ENCODE results near the gene CLEC4C. TPM values are rescaled to one million over a fixed set of nuclear protein-coding genes. Genes with fewer than 3 reads are reported as not detected.

The CLEC4C gene
- total RNA-seq, 1 donor from 2014 or later: not detected

DNA sequence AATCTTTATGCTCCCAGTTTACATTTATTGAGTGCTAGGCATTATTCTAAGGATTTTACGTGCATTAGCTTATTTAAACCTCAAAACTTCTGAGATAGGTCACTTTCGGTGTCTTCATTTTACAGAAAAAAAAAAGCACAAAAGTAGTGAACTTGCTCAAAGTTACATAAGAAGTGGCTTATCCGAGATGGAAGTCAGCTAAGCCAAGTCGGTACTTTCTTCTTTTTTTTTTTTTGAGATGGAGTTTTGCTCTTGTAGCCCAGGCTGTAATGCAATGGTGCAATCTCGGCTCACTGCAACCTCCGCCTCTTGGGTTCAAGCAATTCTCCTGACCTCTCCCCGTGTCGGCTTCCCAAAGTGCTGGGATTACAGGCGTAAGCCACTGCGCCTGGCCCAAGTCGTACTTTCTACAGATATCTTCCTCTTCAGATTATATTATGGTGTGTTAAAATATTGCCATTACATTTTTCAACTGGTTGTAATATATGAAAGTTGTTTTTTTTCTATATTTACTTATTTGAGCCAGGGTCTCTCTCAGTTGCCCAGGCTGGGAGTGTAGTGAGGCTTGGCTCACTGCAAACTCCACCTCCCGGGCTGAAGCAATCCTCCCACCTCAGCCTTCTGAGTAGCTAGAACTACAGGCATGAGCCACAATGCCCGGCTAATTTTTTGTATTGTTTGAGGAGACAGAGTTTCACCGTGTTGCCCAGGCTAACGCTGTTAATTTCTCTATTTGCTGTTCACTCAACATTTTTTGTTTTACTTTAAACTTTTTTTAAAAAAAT is 27.0 kb downstream of the CLEC4C start:
- Mint-ChIP-seq H3K36me3 (no peaks in the 10 kb centered on the region), H3K27ac (no peak overlapping the region), H3K4me1 (ENCODE audit: unreplicated experiment) (no peaks in the 10 kb centered on the region), H3K4me3 (no peak overlapping the region), H3K9me3 (no peaks in the 10 kb centered on the region), H3K27me3 (no peaks in the 10 kb centered on the region)
- TF ChIP-seq, protein P1, sequence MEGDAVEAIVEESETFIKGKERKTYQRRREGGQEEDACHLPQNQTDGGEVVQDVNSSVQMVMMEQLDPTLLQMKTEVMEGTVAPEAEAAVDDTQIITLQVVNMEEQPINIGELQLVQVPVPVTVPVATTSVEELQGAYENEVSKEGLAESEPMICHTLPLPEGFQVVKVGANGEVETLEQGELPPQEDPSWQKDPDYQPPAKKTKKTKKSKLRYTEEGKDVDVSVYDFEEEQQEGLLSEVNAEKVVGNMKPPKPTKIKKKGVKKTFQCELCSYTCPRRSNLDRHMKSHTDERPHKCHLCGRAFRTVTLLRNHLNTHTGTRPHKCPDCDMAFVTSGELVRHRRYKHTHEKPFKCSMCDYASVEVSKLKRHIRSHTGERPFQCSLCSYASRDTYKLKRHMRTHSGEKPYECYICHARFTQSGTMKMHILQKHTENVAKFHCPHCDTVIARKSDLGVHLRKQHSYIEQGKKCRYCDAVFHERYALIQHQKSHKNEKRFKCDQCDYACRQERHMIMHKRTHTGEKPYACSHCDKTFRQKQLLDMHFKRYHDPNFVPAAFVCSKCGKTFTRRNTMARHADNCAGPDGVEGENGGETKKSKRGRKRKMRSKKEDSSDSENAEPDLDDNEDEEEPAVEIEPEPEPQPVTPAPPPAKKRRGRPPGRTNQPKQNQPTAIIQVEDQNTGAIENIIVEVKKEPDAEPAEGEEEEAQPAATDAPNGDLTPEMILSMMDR (conservative IDR thresholded peaks at IDR 0.05): no peak
- DNase-seq (ENCODE audit: extremely low spot score, unreplicated experiment): no peak

GRCh38 chr12:7716381-7716780 is 30.8 kb downstream of the CLEC4C start:
- H3K27ac Mint-ChIP-seq: no peak overlapping the region
- H3K4me3 Mint-ChIP-seq: no peak overlapping the region
- peaks cover 1% of the 10 kb centered on the region for H3K27me3 Mint-ChIP-seq
- no peaks in the 10 kb centered on the region for H3K4me1 Mint-ChIP-seq (ENCODE audit: unreplicated experiment)
- peaks cover 5% of the 10 kb centered on the region for H3K36me3 Mint-ChIP-seq
- TF ChIP-seq, protein P1 (conservative IDR thresholded peaks at IDR 0.05): peak; percentile 46
- H3K9me3 Mint-ChIP-seq: no peaks in the 10 kb centered on the region
- no peak for DNase-seq (ENCODE audit: extremely low spot score, unreplicated experiment)

GRCh38 chr12:7712841-7713442 is 34.2 kb downstream of the CLEC4C start:
- no peak overlapping the region for H3K27ac Mint-ChIP-seq
- H3K9me3 Mint-ChIP-seq: no peaks in the 10 kb centered on the region
- peaks cover 11% of the 10 kb centered on the region for H3K27me3 Mint-ChIP-seq
- no peak overlapping the region for H3K4me3 Mint-ChIP-seq
- TF ChIP-seq, protein P1 (conservative IDR thresholded peaks at IDR 0.05): no peak
- no peak for DNase-seq (ENCODE audit: extremely low spot score, unreplicated experiment)
- H3K4me1 Mint-ChIP-seq (ENCODE audit: unreplicated experiment): no peaks in the 10 kb centered on the region
- peaks cover 5% of the 10 kb centered on the region for H3K36me3 Mint-ChIP-seq

GRCh38 chr12:7711133-7711532 is 36.0 kb downstream of the CLEC4C start, which contains the start of gene DPPA3:
TSS of gene DPPA3 (plus strand) at chr12:7711433. CDS start at chr12:7711571, 138 bp downstream.
- H3K4me3 Mint-ChIP-seq: no peak within 1 kb of the TSS
- no peaks in the 10 kb centered on the region for H3K9me3 Mint-ChIP-seq
- H3K27me3 Mint-ChIP-seq: peaks cover 11% of the 10 kb centered on the region
- TF ChIP-seq, protein P1 (conservative IDR thresholded peaks at IDR 0.05): no peak
- H3K36me3 Mint-ChIP-seq: peaks cover 5% of the 10 kb centered on the region
- H3K4me1 Mint-ChIP-seq (ENCODE audit: unreplicated experiment): no peaks in the 10 kb centered on the region
- DNase-seq (ENCODE audit: extremely low spot score, unreplicated experiment): no peak
- H3K27ac Mint-ChIP-seq: no peak within 1 kb of the TSS

- peaks cover 11% of the 10 kb centered on the region for H3K27me3 Mint-ChIP-seq
- H3K4me3 Mint-ChIP-seq: no peak overlapping the region
- H3K36me3 Mint-ChIP-seq: peaks cover 5% of the 10 kb centered on the region
- no peak for DNase-seq (ENCODE audit: extremely low spot score, unreplicated experiment)
- no peaks in the 10 kb centered on the region for H3K4me1 Mint-ChIP-seq (ENCODE audit: unreplicated experiment)
- H3K9me3 Mint-ChIP-seq: no peaks in the 10 kb centered on the region
- no peak overlapping the region for H3K27ac Mint-ChIP-seq
- TF ChIP-seq, protein P1 (conservative IDR thresholded peaks at IDR 0.05): no peak
Observed at GRCh38 chr12:7709969-7710675, 37.1 kb downstream of the CLEC4C start.

Data from type B pancreatic cell (in vitro differentiated cells).